HG02610 (cell line): ENCODE measurements around the gene PRR20G.
"Not testable (repeated sequence)": the region's sequence is repeated elsewhere in the genome, so short reads cannot be mapped to it uniquely, and the experiment has no call there.

ENCODE experiments used
- ATAC-seq: cut with Tn5 transposase; IDR thresholded peaks from one replicate; pipeline ENCODE4 v1.9.1; 2021; ENCODE audit warnings: mild to moderate bottlenecking, moderate library complexity; ENCODE audit not compliant: unreplicated experiment

PRR20G gene

GRCh38 chr3:127287840-127288239 is at the start of gene PRR20G:
Gene PRR20G, minus strand, starts transcription at chr3:127288046. Its CDS starts 681 bp downstream, at chr3:127287365.
- no peak for ATAC-seq

GRCh38 chr3:127337001-127337400 is 49.2 kb upstream of the PRR20G start:
- ATAC-seq, result no peak

- no peak for ATAC-seq
Measured at GRCh38 chr3:127336101-127336500, 48.3 kb upstream of the PRR20G start.

- no peak for ATAC-seq
Measured at GRCh38 chr3:127330385-127330784, 42.5 kb upstream of the PRR20G start.

- no peak for ATAC-seq
Measured at GRCh38 chr3:127329631-127330285, 41.9 kb upstream of the PRR20G start.

- ATAC-seq, result no peak
Measured at GRCh38 chr3:127328421-127328820, 40.6 kb upstream of the PRR20G start.

GRCh38 chr3:127326341-127326740 is 38.5 kb upstream of the PRR20G start:
- no peak for ATAC-seq

- ATAC-seq, result no peak
Measured at GRCh38 chr3:127325629-127325961, 37.7 kb upstream of the PRR20G start.

GRCh38 chr3:127324913-127325628 is 37.2 kb upstream of the PRR20G start:
- no peak for ATAC-seq

GRCh38 chr3:127324076-127324475 is 36.2 kb upstream of the PRR20G start:
- no peak for ATAC-seq

GRCh38 chr3:127323581-127323980 is 35.7 kb upstream of the PRR20G start:
- no peak for ATAC-seq

- ATAC-seq, result no peak
Measured at GRCh38 chr3:127321371-127321770, 33.5 kb upstream of the PRR20G start.

- no peak for ATAC-seq
Measured at GRCh38 chr3:127320529-127321121, 32.8 kb upstream of the PRR20G start.

GRCh38 chr3:127316685-127317084 is 28.8 kb upstream of the PRR20G start:
- ATAC-seq, result no peak

GRCh38 chr3:127312818-127313217 is 25.0 kb upstream of the PRR20G start:
- ATAC-seq, result no peak

- ATAC-seq, result not testable (repeated sequence)
Measured at GRCh38 chr3:127308821-127309220, 21.0 kb upstream of the PRR20G start.

GRCh38 chr3:127307916-127308315 is 20.1 kb upstream of the PRR20G start:
- ATAC-seq, result no peak

GRCh38 chr3:127307112-127307835 is 19.4 kb upstream of the PRR20G start:
- ATAC-seq, result no peak

- ATAC-seq, result no peak
Measured at GRCh38 chr3:127306361-127307111, 18.7 kb upstream of the PRR20G start.

- ATAC-seq, result no peak
Measured at GRCh38 chr3:127305499-127306060, 17.7 kb upstream of the PRR20G start.
